Kidney (tissue), 14 donors: ENCODE results near the gene SDK1. TPM values are rescaled to one million over a fixed set of nuclear protein-coding genes. Genes with fewer than 3 reads are reported as not detected.
A peak's percentile ranks its signal among the peaks of the same experiment; 100 is the strongest.

ENCODE experiments used
- DNase-seq, 5 donors: peaks; one replicate each; pipeline ENCODE4 v3.0.0-alpha.2; 2013 to 2020
- FAIRE-seq: peaks from 2 replicates; lab custom pipeline; 2012; peaks lifted over from hg19 to GRCh38; lab: Jason Lieb, UNC
- H3K27ac ChIP-seq, 2 donors: one replicate each; pipeline ENCODE4 v1.7.0; 2013; ENCODE audit warnings: low read depth in 2 of 2, low read length in 2 of 2, inconsistent platforms in 1 of 2
- H3K27me3 ChIP-seq: one replicate; pipeline ENCODE4 v1.7.1; 2013; ENCODE audit warnings: low read length, inconsistent platforms; ENCODE audit not compliant: control insufficient read depth, insufficient read depth
- H3K36me3 ChIP-seq, 3 donors: one replicate each; pipeline versions ENCODE4 v1.7.0 to v1.7.1; 2013; ENCODE audit warnings: low read length in 3 of 3, control low read depth in 1 of 3, inconsistent platforms in 1 of 3; ENCODE audit not compliant: insufficient read depth in 3 of 3, control insufficient read depth in 2 of 3
- H3K4me1 ChIP-seq, 3 donors: one replicate each; pipeline versions ENCODE4 v1.7.0 to v1.7.1; 2013; ENCODE audit warnings: low read length in 3 of 3, inconsistent platforms in 1 of 3, low read depth in 1 of 3; ENCODE audit not compliant: control insufficient read depth in 2 of 3, insufficient read depth in 2 of 3
- H3K4me3 ChIP-seq, 3 donors: one replicate each; pipeline versions ENCODE4 v1.7.0 to v1.8.1; 2013; ENCODE audit warnings: low read length in 3 of 3, control low read depth in 1 of 3, inconsistent platforms in 1 of 3
- H3K9ac ChIP-seq, 3 donors: one replicate each; pipeline versions ENCODE4 v1.7.0 to v1.7.1; 2013; ENCODE audit warnings: low read length in 3 of 3, control low read depth in 1 of 3, inconsistent platforms in 1 of 3
- H3K9me3 ChIP-seq, 3 donors: one replicate each; pipeline versions ENCODE4 v1.7.0 to v1.7.1; 2013; ENCODE audit warnings: low read length in 3 of 3, control low read depth in 1 of 3, inconsistent platforms in 1 of 3; ENCODE audit not compliant: control insufficient read depth in 2 of 3, insufficient read depth in 1 of 3
- CTCF ChIP-seq: IDR thresholded peaks from 3 replicates; pipeline ENCODE4 v1.5.1; 2012; ENCODE audit warnings: mild to moderate bottlenecking, moderate library complexity, borderline replicate concordance; ENCODE audit not compliant: insufficient read depth; ENCODE audit errors: extremely low read depth
- intact Hi-C: fragments of 100-400 bp; cut with DNase I; formaldehyde crosslinking; loops from one replicate; pipeline ENCODE4 v1.11.1; 2022
- polyA plus RNA-seq: library from polyadenylated mRNA; stranded (reverse); fragments of 350-450 nt; fragmentation: Illumina TruSeq; extraction: RNeasy Lipid Tissue Mini Kit (QIAGEN cat#74804); gene quantifications from one replicate; pipeline ENCODE4 v1.2.3, GENCODE V29; 2014; ENCODE audit warnings: low read depth, low replicate concordance; ENCODE audit not compliant: insufficient read depth
- total RNA-seq: library from RNA; stranded (reverse); fragmentation: NEBNext Ultra II Directional; extraction: Animal tissue kit (Norgen Biotek cat#: 25700); gene quantifications from one replicate; pipeline ENCODE4 v1.2.1, GENCODE V29; 2021
- donor health status: control.
- donor health status: control.
- donor health status: control.
- donor health status: control.
- donor health status: control.
- donor health status: DM: yes; HTN: yes; CAD: no.
- donor health status: Normal renal cell carcinoma (clear cell type).

Gene SDK1
- total and polyA plus RNA-seq, 2 donors from 2014 or later = 2.0 to 38.3 TPM

GRCh38 chr7:4115941-4116610 lies 815.0 kb downstream of the SDK1 start:
- Histone ChIP-seq H3K9me3 (peaks cover 0 to 14% (median 0%) of the 10 kb centered on the region in 3 donors), H3K27me3 (no peaks in the 10 kb centered on the region), H3K4me1 (no peaks in the 10 kb centered on the region), H3K9ac (no peak overlapping the region), H3K36me3 (no peaks in the 10 kb centered on the region), H3K27ac (no peak overlapping the region), H3K4me3 (no peak overlapping the region)
- TF ChIP-seq CTCF = no peak
- DNase-seq (no peak), FAIRE-seq (no peak)
- intact Hi-C loops = no loop called here

GRCh38 chr7:4119848-4120247 lies 818.8 kb downstream of the SDK1 start:
- H3K9ac ChIP-seq = no peak overlapping the region
- DNase-seq (no peak), FAIRE-seq (peak; percentile 25)
- no peaks in the 10 kb centered on the region for H3K27me3 ChIP-seq
- H3K27ac ChIP-seq = no peak overlapping the region
- no peak overlapping the region for H3K4me3 ChIP-seq
- H3K4me1 ChIP-seq = no peaks in the 10 kb centered on the region
- H3K36me3 ChIP-seq = no peaks in the 10 kb centered on the region
- peaks cover 0 to 19% (median 0%) of the 10 kb centered on the region in 3 donors for H3K9me3 ChIP-seq
- no peak for TF ChIP-seq CTCF
- intact Hi-C loops = no loop called here

GRCh38 chr7:4123346-4123745 lies 822.3 kb downstream of the SDK1 start:
- no peaks in the 10 kb centered on the region for H3K36me3 ChIP-seq
- H3K9me3 ChIP-seq = peaks cover 0 to 19% (median 0%) of the 10 kb centered on the region in 3 donors
- H3K27me3 ChIP-seq = no peaks in the 10 kb centered on the region
- H3K4me3 ChIP-seq = no peak overlapping the region
- no peak overlapping the region for H3K27ac ChIP-seq
- FAIRE-seq (no peak), DNase-seq (no peak)
- H3K9ac ChIP-seq = no peak overlapping the region
- no peaks in the 10 kb centered on the region for H3K4me1 ChIP-seq
- intact Hi-C loops = no loop called here
- no peak for TF ChIP-seq CTCF
